Gastroesophageal sphincter (tissue), 3 donors: Measurements from ENCODE around the gene SIMC1.

Experiments used
- EP300 ChIP-seq: sonication (generic); formaldehyde crosslinking; IDR thresholded peaks from one replicate; pipeline ENCODE4 v1.6.1; 2017; ENCODE audit warnings: antibody characterized with exemption, mild to moderate bottlenecking
- POLR2A ChIP-seq, 2 donors: fragments of 450-650 bp; IDR thresholded peaks; one replicate each; pipeline ENCODE4 v1.6.1; 2017; ENCODE audit warnings: antibody characterized with exemption in 2 of 2, mild to moderate bottlenecking in 2 of 2, moderate library complexity in 1 of 2
- POLR2AphosphoS5 ChIP-seq: sonication (generic); formaldehyde crosslinking; IDR thresholded peaks from one replicate; pipeline ENCODE4 v1.6.1; 2017; ENCODE audit warnings: antibody characterized with exemption
- TF ChIP-seq, protein P1 (sequence below), 4 experiments: fragments of 200-600 bp in 2 of 4; fragments of 450-650 bp in 2 of 4; sonication (generic) in 1 of 4; IDR thresholded peaks; one replicate each; pipeline ENCODE4 v1.5.1; 2017 to 2019; ENCODE audit warnings: antibody characterized with exemption in 4 of 4, mild to moderate bottlenecking in 2 of 4, moderate library complexity in 2 of 4

DNA sequence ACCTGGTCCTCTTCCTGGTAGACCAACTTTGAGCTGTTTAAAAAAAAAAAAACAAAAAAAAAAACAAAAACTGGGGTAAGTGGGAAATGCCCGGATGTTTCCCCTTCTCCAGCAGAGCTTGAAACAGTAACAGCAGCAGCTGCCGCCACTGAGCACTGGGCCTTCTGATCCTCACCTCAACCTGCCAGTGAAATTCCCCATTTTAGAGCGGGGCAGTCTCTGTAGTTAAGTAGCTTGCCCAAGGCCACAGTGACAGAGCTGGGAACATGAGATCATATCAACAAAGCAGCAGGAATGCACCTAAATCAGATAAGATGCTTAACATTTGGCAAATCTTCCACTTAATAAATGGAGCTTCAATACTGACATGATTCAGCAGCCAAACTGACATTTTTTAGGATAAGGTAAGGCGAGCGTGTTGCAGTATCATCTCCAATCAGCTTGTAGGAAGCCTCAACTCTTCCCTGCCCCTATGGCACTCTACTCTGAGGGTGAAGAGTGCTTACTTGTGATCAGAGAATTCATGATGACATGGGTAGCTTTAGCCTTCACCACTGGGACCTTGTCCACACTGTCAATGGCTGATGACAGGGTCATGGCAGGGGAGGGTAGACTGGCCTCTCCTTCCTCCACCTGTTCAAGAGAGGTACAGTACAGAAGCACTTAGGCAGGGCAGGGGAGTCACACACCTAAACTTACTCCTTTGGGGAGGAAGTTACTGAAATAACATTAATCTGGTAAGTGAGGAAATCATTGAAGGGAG lies 114.1 kb downstream of the SIMC1 start:
- TF ChIP-seq, protein P1, sequence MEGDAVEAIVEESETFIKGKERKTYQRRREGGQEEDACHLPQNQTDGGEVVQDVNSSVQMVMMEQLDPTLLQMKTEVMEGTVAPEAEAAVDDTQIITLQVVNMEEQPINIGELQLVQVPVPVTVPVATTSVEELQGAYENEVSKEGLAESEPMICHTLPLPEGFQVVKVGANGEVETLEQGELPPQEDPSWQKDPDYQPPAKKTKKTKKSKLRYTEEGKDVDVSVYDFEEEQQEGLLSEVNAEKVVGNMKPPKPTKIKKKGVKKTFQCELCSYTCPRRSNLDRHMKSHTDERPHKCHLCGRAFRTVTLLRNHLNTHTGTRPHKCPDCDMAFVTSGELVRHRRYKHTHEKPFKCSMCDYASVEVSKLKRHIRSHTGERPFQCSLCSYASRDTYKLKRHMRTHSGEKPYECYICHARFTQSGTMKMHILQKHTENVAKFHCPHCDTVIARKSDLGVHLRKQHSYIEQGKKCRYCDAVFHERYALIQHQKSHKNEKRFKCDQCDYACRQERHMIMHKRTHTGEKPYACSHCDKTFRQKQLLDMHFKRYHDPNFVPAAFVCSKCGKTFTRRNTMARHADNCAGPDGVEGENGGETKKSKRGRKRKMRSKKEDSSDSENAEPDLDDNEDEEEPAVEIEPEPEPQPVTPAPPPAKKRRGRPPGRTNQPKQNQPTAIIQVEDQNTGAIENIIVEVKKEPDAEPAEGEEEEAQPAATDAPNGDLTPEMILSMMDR (IDR thresholded peaks at IDR 0.05): no peak
- TF ChIP-seq POLR2A (IDR thresholded peaks at IDR 0.05) (no peak), POLR2AphosphoS5 (no peak), EP300 (no peak)
